ENCODE results near the gene SLC2A5. TPM values are rescaled to one million over a fixed set of nuclear protein-coding genes. Genes with fewer than 3 reads are reported as not detected.

Gene SLC2A5
- total RNA-seq, 1 donor from 2014 or later = 8.9 TPM

- Histone ChIP-seq H3K27me3 (ENCODE audit: control insufficient read depth in 3 of 3, insufficient read depth in 3 of 3, low read length in 3 of 3) (no peaks in the 10 kb centered on the region), H3K4me1 (ENCODE audit: control insufficient read depth in 3 of 3, insufficient read depth in 3 of 3, low read length in 3 of 3) (peaks cover 0 to 2% (median 0%) of the 10 kb centered on the region in 3 donors), H3K36me3 (ENCODE audit: control insufficient read depth in 3 of 3, insufficient read depth in 3 of 3, low read length in 3 of 3) (peaks cover 4 to 15% (median 10%) of the 10 kb centered on the region in 3 donors), H3K4me3 (ENCODE audit: low read length in 3 of 3) (no peak overlapping the region), H3K9me3 (ENCODE audit: control insufficient read depth in 3 of 3, low read length in 3 of 3) (no peaks in the 10 kb centered on the region), H3K9ac (ENCODE audit: low read depth in 1 of 3, low read length in 3 of 3) (no peak overlapping the region), H3K27ac (ENCODE audit: low read depth, low read length) (no peak overlapping the region)
Observed at GRCh38 chr1:9050803-9051202, 18.6 kb downstream of the SLC2A5 start.

- Histone ChIP-seq H3K9me3 (ENCODE audit: control insufficient read depth in 3 of 3, low read length in 3 of 3) (no peaks in the 10 kb centered on the region), H3K9ac (ENCODE audit: low read depth in 1 of 3, low read length in 3 of 3) (no peak overlapping the region), H3K27ac (ENCODE audit: low read depth, low read length) (no peak overlapping the region), H3K36me3 (ENCODE audit: control insufficient read depth in 3 of 3, insufficient read depth in 3 of 3, low read length in 3 of 3) (peaks cover 3 to 17% (median 12%) of the 10 kb centered on the region in 3 donors), H3K27me3 (ENCODE audit: control insufficient read depth in 3 of 3, insufficient read depth in 3 of 3, low read length in 3 of 3) (no peaks in the 10 kb centered on the region), H3K4me1 (ENCODE audit: control insufficient read depth in 3 of 3, insufficient read depth in 3 of 3, low read length in 3 of 3) (peaks cover 2% of the 10 kb centered on the region in 3 donors), H3K4me3 (ENCODE audit: low read length in 3 of 3) (no peak overlapping the region)
Observed at GRCh38 chr1:9048551-9048950, 20.9 kb downstream of the SLC2A5 start.

- H3K4me3 ChIP-seq (ENCODE audit: low read length in 3 of 3) = no peak overlapping the region
- no peak overlapping the region for H3K9ac ChIP-seq (ENCODE audit: low read depth in 1 of 3, low read length in 3 of 3)
- peaks cover 2% of the 10 kb centered on the region in 3 donors for H3K4me1 ChIP-seq (ENCODE audit: control insufficient read depth in 3 of 3, insufficient read depth in 3 of 3, low read length in 3 of 3)
- no peaks in the 10 kb centered on the region for H3K27me3 ChIP-seq (ENCODE audit: control insufficient read depth in 3 of 3, insufficient read depth in 3 of 3, low read length in 3 of 3)
- peaks cover 9 to 20% (median 16%) of the 10 kb centered on the region in 3 donors for H3K36me3 ChIP-seq (ENCODE audit: control insufficient read depth in 3 of 3, insufficient read depth in 3 of 3, low read length in 3 of 3)
- H3K27ac ChIP-seq (ENCODE audit: low read depth, low read length) = no peak overlapping the region
- no peaks in the 10 kb centered on the region for H3K9me3 ChIP-seq (ENCODE audit: control insufficient read depth in 3 of 3, low read length in 3 of 3)
Observed at GRCh38 chr1:9047019-9047418, 22.4 kb downstream of the SLC2A5 start.

GRCh38 chr1:9045861-9046510, 23.4 kb downstream of the SLC2A5 start:
- Histone ChIP-seq H3K4me1 (ENCODE audit: control insufficient read depth in 3 of 3, insufficient read depth in 3 of 3, low read length in 3 of 3) (peaks cover 2% of the 10 kb centered on the region in 3 donors), H3K9ac (ENCODE audit: low read depth in 1 of 3, low read length in 3 of 3) (no peak overlapping the region), H3K27ac (ENCODE audit: low read depth, low read length) (no peak overlapping the region), H3K4me3 (ENCODE audit: low read length in 3 of 3) (no peak overlapping the region), H3K27me3 (ENCODE audit: control insufficient read depth in 3 of 3, insufficient read depth in 3 of 3, low read length in 3 of 3) (no peaks in the 10 kb centered on the region), H3K9me3 (ENCODE audit: control insufficient read depth in 3 of 3, low read length in 3 of 3) (no peaks in the 10 kb centered on the region), H3K36me3 (ENCODE audit: control insufficient read depth in 3 of 3, insufficient read depth in 3 of 3, low read length in 3 of 3) (peaks cover 19 to 28% (median 23%) of the 10 kb centered on the region in 3 donors)

GRCh38 chr1:9044236-9044635, 25.2 kb downstream of the SLC2A5 start:
- Histone ChIP-seq H3K4me1 (ENCODE audit: control insufficient read depth in 3 of 3, insufficient read depth in 3 of 3, low read length in 3 of 3) (peaks cover 0 to 2% (median 2%) of the 10 kb centered on the region in 3 donors), H3K4me3 (ENCODE audit: low read length in 3 of 3) (no peak overlapping the region), H3K9me3 (ENCODE audit: control insufficient read depth in 3 of 3, low read length in 3 of 3) (no peaks in the 10 kb centered on the region)

GRCh38 chr1:9042272-9042671, 27.2 kb downstream of the SLC2A5 start:
- Histone ChIP-seq H3K4me1 (ENCODE audit: control insufficient read depth in 3 of 3, insufficient read depth in 3 of 3, low read length in 3 of 3) (peaks cover 0 to 2% (median 2%) of the 10 kb centered on the region in 3 donors), H3K36me3 (ENCODE audit: control insufficient read depth in 3 of 3, insufficient read depth in 3 of 3, low read length in 3 of 3) (peaks cover 33 to 45% (median 39%) of the 10 kb centered on the region in 3 donors), H3K27ac (ENCODE audit: low read depth, low read length) (no peak overlapping the region), H3K4me3 (ENCODE audit: low read length in 3 of 3) (no peak overlapping the region), H3K27me3 (ENCODE audit: control insufficient read depth in 3 of 3, insufficient read depth in 3 of 3, low read length in 3 of 3) (no peaks in the 10 kb centered on the region), H3K9ac (ENCODE audit: low read depth in 1 of 3, low read length in 3 of 3) (no peak overlapping the region), H3K9me3 (ENCODE audit: control insufficient read depth in 3 of 3, low read length in 3 of 3) (no peaks in the 10 kb centered on the region)

More at GRCh38 chr1:9044236-9044635, 25.2 kb downstream of the SLC2A5 start:
- H3K9ac ChIP-seq (ENCODE audit: low read depth in 1 of 3, low read length in 3 of 3) = no peak overlapping the region
- no peaks in the 10 kb centered on the region for H3K27me3 ChIP-seq (ENCODE audit: control insufficient read depth in 3 of 3, insufficient read depth in 3 of 3, low read length in 3 of 3)
- H3K36me3 ChIP-seq (ENCODE audit: control insufficient read depth in 3 of 3, insufficient read depth in 3 of 3, low read length in 3 of 3) = peaks cover 27 to 35% (median 32%) of the 10 kb centered on the region in 3 donors
- no peak overlapping the region for H3K27ac ChIP-seq (ENCODE audit: low read depth, low read length)

- no peak overlapping the region for H3K9ac ChIP-seq (ENCODE audit: low read depth in 1 of 3, low read length in 3 of 3)
- H3K27ac ChIP-seq (ENCODE audit: low read depth, low read length) = no peak overlapping the region
- H3K9me3 ChIP-seq (ENCODE audit: control insufficient read depth in 3 of 3, low read length in 3 of 3) = no peaks in the 10 kb centered on the region
- H3K4me3 ChIP-seq (ENCODE audit: low read length in 3 of 3) = no peak overlapping the region
- H3K27me3 ChIP-seq (ENCODE audit: control insufficient read depth in 3 of 3, insufficient read depth in 3 of 3, low read length in 3 of 3) = no peaks in the 10 kb centered on the region
- H3K36me3 ChIP-seq (ENCODE audit: control insufficient read depth in 3 of 3, insufficient read depth in 3 of 3, low read length in 3 of 3) = peaks cover 35 to 44% (median 38%) of the 10 kb centered on the region in 3 donors
- peaks cover 0 to 2% (median 2%) of the 10 kb centered on the region in 3 donors for H3K4me1 ChIP-seq (ENCODE audit: control insufficient read depth in 3 of 3, insufficient read depth in 3 of 3, low read length in 3 of 3)
Observed at GRCh38 chr1:9041116-9041779, 28.2 kb downstream of the SLC2A5 start.

- Histone ChIP-seq H3K9ac (ENCODE audit: low read depth in 1 of 3, low read length in 3 of 3) (no peak overlapping the region), H3K4me1 (ENCODE audit: control insufficient read depth in 3 of 3, insufficient read depth in 3 of 3, low read length in 3 of 3) (peaks cover 0 to 2% (median 2%) of the 10 kb centered on the region in 3 donors), H3K36me3 (ENCODE audit: control insufficient read depth in 3 of 3, insufficient read depth in 3 of 3, low read length in 3 of 3) (peaks cover 35 to 41% (median 38%) of the 10 kb centered on the region in 3 donors), H3K4me3 (ENCODE audit: low read length in 3 of 3) (no peak overlapping the region), H3K27ac (ENCODE audit: low read depth, low read length) (no peak overlapping the region), H3K27me3 (ENCODE audit: control insufficient read depth in 3 of 3, insufficient read depth in 3 of 3, low read length in 3 of 3) (no peaks in the 10 kb centered on the region), H3K9me3 (ENCODE audit: control insufficient read depth in 3 of 3, low read length in 3 of 3) (no peaks in the 10 kb centered on the region)
Observed at GRCh38 chr1:9040659-9041030, 28.8 kb downstream of the SLC2A5 start.

- Histone ChIP-seq H3K27ac (ENCODE audit: low read depth, low read length) (no peak overlapping the region), H3K4me3 (ENCODE audit: low read length in 3 of 3) (no peak overlapping the region), H3K9ac (ENCODE audit: low read depth in 1 of 3, low read length in 3 of 3) (no peak overlapping the region), H3K27me3 (ENCODE audit: control insufficient read depth in 3 of 3, insufficient read depth in 3 of 3, low read length in 3 of 3) (no peaks in the 10 kb centered on the region), H3K36me3 (ENCODE audit: control insufficient read depth in 3 of 3, insufficient read depth in 3 of 3, low read length in 3 of 3) (peaks cover 35 to 41% (median 38%) of the 10 kb centered on the region in 3 donors), H3K9me3 (ENCODE audit: control insufficient read depth in 3 of 3, low read length in 3 of 3) (no peaks in the 10 kb centered on the region), H3K4me1 (ENCODE audit: control insufficient read depth in 3 of 3, insufficient read depth in 3 of 3, low read length in 3 of 3) (peaks cover 0 to 2% (median 2%) of the 10 kb centered on the region in 3 donors)
Observed at GRCh38 chr1:9039761-9040658, 29.4 kb downstream of the SLC2A5 start.

Data from skeletal muscle tissue (tissue), 4 donors.